GM18499 (cell line): ENCODE results near the gene OR2S2.
"Not testable (repeated sequence)": the region's sequence is repeated elsewhere in the genome, so short reads cannot be mapped to it uniquely, and the experiment has no call there.

ENCODE experiments used
- ATAC-seq: cut with Tn5 transposase; IDR thresholded peaks from one replicate; pipeline ENCODE4 v1.9.1; 2021; ENCODE audit warnings: moderate number of reproducible peaks; ENCODE audit not compliant: insufficient read depth, unreplicated experiment

OR2S2 gene, protein sequence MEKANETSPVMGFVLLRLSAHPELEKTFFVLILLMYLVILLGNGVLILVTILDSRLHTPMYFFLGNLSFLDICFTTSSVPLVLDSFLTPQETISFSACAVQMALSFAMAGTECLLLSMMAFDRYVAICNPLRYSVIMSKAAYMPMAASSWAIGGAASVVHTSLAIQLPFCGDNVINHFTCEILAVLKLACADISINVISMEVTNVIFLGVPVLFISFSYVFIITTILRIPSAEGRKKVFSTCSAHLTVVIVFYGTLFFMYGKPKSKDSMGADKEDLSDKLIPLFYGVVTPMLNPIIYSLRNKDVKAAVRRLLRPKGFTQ

DNA sequence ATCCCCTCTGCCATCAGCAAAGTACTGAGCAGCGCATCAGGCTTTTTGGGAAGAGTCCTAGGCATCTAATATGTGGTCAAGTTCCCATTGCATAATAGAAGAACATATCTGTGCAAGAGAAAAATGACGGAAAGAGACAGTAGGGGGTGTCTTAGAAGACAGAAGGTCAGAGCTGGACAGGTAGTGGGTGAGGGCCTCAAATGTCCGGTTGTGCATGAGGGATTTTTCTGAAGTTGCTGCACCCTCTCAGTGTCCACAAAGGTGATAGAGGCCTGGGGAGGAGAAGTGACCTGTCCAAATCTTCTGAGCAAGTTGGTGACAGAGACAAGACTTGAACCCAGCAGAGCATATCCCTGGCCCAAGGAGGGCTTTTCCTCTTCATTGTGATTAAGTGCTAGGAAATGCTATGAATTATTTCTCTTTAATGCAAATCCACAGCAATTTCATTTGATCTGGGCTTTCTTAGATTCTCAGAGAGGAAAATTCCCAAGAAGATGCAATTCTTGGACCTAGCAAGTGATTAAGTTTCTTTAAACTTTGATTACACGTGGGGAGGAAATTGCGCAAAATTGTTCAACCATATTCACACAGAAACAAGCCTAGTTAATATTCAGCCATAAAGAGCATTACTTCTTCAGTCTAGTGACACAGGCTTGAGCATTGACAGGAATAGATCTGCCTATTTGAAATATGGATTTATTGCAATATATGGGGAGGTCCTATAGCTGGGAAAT is at the start of gene OR2S2:
TSS of gene OR2S2 (minus strand) at position 51 of the 734 bp plus-strand sequence. CDS start 56 bp downstream, outside the sequence.
- no peak for ATAC-seq

DNA sequence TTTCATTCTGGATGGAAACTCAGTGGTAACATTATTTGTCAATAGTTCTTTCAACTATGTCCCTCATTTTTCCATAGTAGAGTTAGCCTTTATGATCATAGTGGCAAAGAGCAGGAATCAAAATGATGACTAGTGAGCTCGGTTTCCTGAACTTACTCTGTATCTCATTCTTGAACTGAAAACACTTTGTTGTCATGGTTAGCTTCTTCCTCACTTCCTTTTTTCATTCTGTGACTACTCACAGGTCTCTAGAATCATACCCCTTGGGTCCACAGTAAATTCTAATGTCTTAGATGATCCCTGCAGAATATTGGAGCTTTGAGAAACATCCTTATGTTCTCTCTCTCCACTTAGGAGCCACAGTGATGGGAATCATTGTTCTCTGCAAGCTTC is 49.4 kb upstream of the OR2S2 start:
- peak; percentile 53 for ATAC-seq

GRCh38 chr9:36006549-36007315 is 48.8 kb upstream of the OR2S2 start:
- no peak for ATAC-seq

GRCh38 chr9:36005891-36006290 is 47.9 kb upstream of the OR2S2 start:
- no peak for ATAC-seq

DNA sequence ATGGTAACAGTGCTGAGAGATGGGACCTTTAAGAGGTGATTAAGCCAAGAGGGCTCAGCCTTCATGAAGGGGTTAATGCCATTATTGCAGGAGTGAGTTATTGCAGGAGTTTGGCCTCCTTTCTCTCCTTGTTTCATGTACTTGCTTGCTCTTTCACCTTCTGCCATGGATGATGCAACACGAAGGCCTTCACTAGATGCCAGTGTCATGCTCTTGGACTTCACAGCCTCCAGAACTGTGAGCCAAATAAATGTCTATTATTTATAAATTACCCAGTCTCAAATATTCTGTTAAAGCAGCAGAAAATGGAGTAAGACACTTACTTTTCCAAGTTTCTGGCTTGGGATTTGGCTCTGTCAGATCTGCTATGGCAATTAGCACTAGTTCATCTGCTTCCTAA is 40.4 kb upstream of the OR2S2 start:
- ATAC-seq: no peak

- not testable (repeated sequence) for ATAC-seq
These were observed 39.1 kb upstream of the OR2S2 start for GRCh38 chr9:35997016-35997415.

- ATAC-seq: no peak
These were observed 38.5 kb upstream of the OR2S2 start for GRCh38 chr9:35996358-35996970.

DNA sequence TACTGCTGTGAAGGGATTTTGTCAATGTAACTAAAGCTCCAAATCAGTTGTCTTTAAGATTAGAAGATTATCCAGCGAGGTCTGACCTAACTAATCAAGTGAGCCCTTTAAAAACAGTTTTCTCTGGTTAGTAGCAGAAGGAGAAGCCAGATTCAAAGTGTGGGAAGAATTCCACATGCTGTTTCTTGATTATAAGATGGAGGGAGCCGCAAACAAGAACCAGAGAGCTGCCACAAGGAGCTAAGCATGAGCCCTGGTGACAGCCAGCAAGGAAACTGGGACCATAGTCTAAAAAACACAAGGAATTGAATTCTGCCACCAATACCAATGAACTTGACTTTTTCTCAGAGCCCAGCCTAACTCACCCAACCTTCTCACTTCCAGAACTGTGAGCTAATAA is 37.0 kb upstream of the OR2S2 start:
- ATAC-seq: no peak

DNA sequence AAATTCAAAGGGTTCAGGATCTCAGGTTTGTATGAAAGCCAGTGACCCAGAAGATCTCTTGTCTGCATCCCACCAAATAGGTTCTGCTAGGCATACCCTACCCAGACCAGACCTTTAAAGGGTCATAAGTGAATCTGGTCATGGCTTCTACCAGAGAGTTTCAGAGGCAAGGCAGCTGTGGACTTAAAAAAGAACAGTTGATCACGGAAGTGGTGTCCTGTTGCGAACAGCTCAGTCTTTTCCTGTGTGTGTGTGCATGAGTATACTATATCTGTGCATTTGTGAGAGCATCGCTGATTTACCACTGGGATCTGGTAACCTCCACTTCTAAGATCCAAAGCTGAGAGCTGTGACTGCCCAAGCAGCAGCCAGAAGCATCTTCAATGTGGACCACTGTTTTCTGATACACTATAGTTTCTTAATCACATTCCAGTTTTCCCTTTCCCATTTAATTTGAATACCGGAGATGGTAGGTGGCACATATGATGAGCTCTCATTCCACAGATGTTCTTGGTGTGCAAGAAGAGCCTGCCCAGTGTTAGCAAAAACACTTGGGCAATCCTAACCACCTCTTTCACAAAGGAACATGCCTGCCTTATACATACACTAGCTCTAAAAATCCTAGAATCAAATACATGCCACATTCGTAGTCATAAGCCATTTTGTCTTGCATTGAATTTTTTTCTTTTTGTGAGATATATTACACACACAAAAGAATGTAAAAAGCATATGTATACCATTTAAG is 36.2 kb upstream of the OR2S2 start:
- no peak for ATAC-seq

- ATAC-seq: not testable (repeated sequence)
These were observed 35.2 kb upstream of the OR2S2 start for GRCh38 chr9:35993136-35993535.

DNA sequence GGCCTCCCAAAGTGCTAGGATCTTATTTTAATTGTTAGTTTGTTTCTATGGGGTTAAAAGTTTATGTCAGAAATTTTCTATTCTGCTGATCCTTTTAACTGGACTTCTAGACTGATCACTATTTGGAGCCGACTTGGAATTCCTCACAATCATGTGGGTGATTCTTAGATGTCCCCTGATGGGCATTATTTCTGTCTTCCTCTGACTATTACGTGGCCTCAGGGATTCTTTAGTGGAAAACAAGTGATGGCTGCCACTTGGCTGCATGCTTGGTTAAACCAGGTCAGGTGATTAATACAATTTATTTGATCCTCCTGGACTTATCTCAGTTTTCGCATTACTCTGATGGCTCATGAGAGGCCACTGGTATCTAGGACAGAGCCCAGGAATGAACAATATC is 32.2 kb upstream of the OR2S2 start:
- ATAC-seq: no peak

GRCh38 chr9:35984021-35984420 is 26.1 kb upstream of the OR2S2 start:
- ATAC-seq: no peak

GRCh38 chr9:35981699-35982098 is 23.7 kb upstream of the OR2S2 start:
- ATAC-seq: no peak

- ATAC-seq: no peak
These were observed 22.5 kb upstream of the OR2S2 start for GRCh38 chr9:35980289-35981011.

- no peak for ATAC-seq
These were observed 20.8 kb upstream of the OR2S2 start for GRCh38 chr9:35978792-35979191.

- peak; percentile 44 for ATAC-seq
These were observed 18.8 kb upstream of the OR2S2 start for GRCh38 chr9:35976726-35977125.

DNA sequence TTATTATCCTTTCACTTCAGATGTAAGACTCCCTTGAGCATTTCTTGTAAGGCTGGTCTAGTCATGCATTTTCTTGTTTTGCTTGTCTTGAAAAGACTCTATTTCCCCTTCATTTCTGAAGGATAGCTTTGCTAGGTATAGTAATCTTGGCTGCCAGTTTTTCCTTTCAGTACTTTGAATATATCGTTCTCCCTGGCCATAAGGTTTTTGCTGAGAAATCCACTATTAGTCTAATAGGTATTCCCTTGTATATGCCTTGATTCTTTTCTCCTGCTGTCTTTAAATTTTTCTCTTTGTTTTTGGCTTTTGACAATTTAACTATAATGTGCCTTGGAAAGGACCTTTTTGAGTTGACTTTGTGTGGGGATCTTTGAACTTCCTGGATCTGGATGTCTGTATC is 16.8 kb upstream of the OR2S2 start:
- no peak for ATAC-seq

DNA sequence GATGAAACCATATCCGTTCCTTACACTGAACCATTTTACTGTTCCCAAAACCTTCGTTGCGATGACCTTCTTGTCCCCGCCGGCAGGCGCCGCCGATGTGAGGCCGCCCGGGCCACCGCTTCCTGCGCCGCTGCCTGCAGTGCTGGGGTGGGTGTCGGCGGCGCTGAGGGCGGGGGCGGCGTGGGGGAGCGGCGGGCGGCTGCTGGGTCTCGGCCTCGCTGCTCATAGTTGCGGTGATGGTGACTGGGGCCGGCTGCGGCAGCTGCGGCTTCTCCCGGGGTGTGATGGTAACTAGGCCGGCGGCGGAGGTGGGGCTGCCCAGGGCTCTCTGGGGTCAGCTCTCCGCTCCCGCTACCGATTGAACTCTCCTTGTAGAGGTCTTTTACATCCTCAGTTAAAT is 14.1 kb upstream of the OR2S2 start:
- no peak for ATAC-seq

- ATAC-seq: no peak
These were observed 9.1 kb upstream of the OR2S2 start for GRCh38 chr9:35967042-35967441.
